ENCODE results near the gene UGGT2.
"Not testable (repeated sequence)": the region's sequence is repeated elsewhere in the genome, so short reads cannot be mapped to it uniquely, and the experiment has no call there.

Gene UGGT2, protein sequence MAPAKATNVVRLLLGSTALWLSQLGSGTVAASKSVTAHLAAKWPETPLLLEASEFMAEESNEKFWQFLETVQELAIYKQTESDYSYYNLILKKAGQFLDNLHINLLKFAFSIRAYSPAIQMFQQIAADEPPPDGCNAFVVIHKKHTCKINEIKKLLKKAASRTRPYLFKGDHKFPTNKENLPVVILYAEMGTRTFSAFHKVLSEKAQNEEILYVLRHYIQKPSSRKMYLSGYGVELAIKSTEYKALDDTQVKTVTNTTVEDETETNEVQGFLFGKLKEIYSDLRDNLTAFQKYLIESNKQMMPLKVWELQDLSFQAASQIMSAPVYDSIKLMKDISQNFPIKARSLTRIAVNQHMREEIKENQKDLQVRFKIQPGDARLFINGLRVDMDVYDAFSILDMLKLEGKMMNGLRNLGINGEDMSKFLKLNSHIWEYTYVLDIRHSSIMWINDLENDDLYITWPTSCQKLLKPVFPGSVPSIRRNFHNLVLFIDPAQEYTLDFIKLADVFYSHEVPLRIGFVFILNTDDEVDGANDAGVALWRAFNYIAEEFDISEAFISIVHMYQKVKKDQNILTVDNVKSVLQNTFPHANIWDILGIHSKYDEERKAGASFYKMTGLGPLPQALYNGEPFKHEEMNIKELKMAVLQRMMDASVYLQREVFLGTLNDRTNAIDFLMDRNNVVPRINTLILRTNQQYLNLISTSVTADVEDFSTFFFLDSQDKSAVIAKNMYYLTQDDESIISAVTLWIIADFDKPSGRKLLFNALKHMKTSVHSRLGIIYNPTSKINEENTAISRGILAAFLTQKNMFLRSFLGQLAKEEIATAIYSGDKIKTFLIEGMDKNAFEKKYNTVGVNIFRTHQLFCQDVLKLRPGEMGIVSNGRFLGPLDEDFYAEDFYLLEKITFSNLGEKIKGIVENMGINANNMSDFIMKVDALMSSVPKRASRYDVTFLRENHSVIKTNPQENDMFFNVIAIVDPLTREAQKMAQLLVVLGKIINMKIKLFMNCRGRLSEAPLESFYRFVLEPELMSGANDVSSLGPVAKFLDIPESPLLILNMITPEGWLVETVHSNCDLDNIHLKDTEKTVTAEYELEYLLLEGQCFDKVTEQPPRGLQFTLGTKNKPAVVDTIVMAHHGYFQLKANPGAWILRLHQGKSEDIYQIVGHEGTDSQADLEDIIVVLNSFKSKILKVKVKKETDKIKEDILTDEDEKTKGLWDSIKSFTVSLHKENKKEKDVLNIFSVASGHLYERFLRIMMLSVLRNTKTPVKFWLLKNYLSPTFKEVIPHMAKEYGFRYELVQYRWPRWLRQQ (N-terminal part only)

DNA sequence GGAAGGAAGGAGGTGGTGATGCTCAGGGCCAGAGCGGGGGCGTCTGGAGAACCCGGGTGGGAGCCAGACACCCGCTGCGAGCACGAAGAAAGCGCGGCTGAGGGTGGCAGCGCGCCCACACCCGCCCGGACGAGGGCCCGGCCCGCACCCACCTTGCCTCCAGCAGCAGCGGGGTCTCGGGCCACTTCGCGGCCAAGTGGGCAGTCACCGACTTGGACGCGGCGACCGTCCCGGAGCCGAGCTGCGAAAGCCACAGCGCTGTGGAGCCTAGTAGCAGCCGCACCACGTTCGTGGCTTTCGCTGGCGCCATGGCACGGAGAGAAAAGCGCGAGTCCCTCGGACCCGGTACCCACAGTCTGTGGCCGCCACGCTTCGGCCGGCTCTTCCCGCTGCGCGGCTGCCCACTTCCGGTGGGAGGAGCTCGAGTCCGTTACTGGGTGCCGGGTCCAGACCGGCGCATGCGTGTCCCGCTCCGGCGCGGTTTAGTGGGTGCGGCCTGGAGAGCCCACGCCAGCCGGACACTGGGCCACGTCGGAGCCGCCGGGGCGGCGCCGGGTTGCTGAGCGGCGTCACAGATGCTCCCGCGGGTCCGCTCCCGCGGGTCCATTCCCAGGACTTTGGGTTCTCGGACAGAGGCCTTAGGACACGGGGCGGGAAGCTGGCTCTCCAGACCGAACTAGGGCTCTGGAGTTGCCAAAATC is at the start of gene UGGT2:
UGGT2 (minus strand) TSS at position 399 of the 701 bp plus-strand sequence; CDS start at position 310, 89 bp downstream.
- no peak for DNase-seq

GRCh38 chr13:96100457-96101220 is 47.4 kb upstream of the UGGT2 start:
- DNase-seq, result no peak

DNA sequence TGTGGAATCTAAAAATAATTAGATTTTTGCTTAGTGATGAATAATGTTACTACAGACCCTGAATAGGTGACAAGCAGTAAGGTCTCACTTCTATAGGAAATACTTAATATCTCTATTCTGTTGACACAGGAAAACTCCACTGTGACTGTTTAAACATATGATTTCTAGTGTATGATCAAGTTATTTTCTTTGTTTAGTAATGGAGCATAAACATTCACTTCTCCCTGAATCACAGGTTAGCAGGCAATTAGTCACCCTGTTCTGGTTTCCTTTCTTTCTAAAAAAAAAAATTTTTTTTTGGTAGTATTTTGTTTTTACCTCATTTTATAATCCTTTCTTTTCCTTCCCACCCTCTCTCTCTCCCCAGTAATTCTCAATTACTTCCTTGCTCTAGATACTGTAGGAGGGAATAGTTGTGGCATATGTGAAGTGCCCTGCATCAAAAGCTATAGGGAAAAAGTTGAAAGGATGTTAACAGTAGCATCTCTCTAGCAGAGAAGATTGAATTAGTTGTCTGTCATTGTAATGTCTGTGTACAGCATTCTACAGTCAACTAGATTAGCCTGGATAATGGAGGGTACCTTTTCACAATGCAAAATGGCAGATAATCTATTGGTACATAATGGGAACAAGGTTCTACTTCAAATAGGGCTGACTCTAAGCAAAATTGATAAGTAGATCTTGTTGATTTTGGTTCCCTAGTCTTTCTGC is 40.2 kb upstream of the UGGT2 start:
- no peak for DNase-seq

- no peak for DNase-seq
Measured at GRCh38 chr13:96091164-96092117, 38.2 kb upstream of the UGGT2 start.

- no peak for DNase-seq
Measured at GRCh38 chr13:96090240-96091101, 37.3 kb upstream of the UGGT2 start.

DNA sequence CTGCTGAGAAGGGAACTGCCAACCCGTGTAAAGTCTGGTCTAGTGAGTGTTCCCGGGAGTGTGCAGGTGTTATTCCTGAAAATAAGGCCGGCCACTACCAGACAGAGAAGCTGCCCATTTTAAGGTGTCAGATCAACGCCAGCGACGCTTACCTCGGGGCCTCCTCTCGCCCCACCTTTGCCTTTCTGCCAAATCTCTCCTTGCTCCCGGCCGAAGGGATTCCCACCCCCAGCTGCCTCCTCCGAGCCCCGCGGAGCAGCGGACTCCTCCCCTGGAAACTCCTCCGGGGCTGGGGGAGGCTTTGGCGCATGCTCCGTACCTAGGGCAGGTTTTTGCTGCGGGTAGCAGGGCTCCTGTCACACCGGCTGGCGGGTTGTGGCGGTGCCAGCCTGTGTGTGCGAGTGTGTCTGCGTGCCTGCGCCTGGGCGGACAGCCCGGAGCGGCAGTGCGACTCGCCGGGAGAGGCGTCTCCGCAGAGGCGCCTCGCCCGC is 36.6 kb upstream of the UGGT2 start, which contains the start of gene HS6ST3:
HS6ST3 (plus strand) TSS at position 359 of the 491 bp plus-strand sequence.
- DNase-seq, result no peak

GRCh38 chr13:96089139-96089538 is 35.9 kb upstream of the UGGT2 start:
- no peak for DNase-seq

- no peak for DNase-seq
Measured at GRCh38 chr13:96086736-96087135, 33.5 kb upstream of the UGGT2 start.

GRCh38 chr13:96082640-96083039 is 29.4 kb upstream of the UGGT2 start:
- DNase-seq, result no peak

DNA sequence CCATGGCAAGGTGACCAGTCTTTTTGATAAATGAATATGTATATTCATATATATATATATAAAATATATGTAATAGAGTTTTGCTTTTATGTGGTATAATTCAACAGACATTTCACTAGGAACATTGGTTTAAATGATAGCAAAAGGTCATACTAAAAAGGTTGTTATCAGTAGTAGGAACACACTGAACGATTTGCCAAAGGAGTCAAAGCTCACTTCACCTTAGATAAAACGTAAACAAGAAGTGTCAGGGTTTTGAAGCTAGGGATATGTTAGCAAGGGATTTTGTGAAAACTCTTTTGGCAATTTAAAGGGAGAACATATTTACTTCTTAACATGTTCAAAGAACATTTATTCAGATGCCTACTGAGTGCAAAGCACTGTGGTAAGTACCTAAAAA is 28.7 kb upstream of the UGGT2 start:
- no peak for DNase-seq

DNA sequence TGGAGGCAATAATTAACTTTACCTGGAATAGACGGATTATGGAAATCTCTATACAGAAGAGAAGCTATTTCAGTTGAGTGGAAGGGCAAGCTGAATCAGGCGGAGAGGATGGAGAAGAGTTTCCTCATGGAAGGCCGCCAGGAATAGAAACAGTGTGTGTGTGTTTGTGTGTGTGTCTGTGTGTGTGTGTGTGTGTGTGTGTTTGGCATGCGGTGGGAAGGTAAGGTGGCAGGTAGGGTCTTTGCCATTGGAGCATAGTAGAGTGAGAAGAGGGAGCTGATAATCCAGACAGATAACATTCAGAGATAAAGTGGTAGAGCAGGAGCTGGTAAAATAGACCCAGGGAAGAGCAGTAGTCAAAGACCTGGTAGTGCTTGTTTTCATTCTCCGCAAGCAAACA is 27.5 kb upstream of the UGGT2 start:
- DNase-seq, result no peak

GRCh38 chr13:96075953-96076543 is 22.8 kb upstream of the UGGT2 start:
- DNase-seq, result no peak

- no peak for DNase-seq
Measured at GRCh38 chr13:96072392-96072791, 19.2 kb upstream of the UGGT2 start.

DNA sequence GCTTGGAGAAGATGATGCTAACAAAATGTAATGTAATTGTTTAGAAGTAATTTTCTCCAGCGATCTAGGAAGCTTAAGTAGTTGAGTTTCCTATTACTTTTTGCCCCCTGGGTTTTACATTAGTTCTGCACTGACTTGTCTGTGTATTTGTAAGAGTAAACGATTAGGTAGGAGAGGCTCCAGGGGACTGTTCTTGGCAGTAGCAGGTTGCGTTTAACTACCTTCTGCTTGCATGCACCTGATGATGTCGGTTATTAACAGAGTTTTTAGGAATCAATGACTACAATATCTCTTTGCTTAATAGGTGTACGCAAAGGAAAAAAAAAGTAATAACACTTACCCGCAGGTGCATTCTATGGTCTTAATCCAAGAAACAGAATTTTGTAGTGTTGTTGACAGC is 18.3 kb upstream of the UGGT2 start:
- no peak for DNase-seq

DNA sequence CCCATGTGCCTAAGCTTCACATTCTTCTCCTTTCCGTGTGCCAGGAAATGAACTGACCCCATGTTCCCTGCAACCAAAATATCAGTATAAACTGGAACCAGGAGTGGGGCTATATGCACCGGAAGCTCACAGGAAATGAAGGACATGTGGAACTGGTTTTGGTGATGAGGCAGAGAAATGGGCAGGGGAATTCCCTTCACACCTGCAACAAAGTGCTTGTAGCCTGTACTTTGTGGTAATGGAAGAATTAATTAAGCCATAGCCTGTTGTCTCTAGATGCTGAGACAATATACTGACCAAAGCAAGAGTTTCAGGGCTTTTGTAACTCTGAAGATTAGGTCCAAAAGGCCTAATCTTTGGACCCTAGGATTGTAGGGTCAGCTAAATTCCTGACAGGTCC is 15.5 kb upstream of the UGGT2 start:
- DNase-seq, result no peak

DNA sequence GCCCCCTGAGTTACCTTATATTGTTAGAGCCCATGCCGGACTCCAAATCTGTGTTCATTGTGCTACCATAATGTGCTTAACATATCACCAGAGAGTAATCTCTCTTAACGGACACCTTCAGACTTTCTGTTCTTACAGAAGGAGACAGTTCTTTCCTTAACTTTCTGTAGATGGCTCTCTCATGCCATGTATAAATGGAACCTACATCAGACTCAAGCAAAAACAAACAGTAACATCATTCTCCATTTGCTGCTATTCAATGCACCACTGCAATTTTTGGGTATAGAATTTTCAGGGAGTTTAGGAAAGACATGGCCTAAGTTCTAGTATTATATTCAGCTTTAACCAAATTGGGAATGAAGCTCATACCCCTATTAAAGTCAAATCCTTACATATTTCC is 12.6 kb upstream of the UGGT2 start:
- DNase-seq, result no peak

- no peak for DNase-seq
Measured at GRCh38 chr13:96052656-96053002, 572 bp downstream of the UGGT2 start.

GRCh38 chr13:96051946-96052345 is 1.3 kb downstream of the UGGT2 start:
- not testable (repeated sequence) for DNase-seq

Data from activated naive CD4-positive, alpha-beta T cell treated with anti-CD3 and anti-CD28 coated beads, Interleukin-2, amount 50 U/mL, for 16 hours (primary cell).